ES-I3 (cell line): Measurements from ENCODE around the gene WFIKKN2.

Source experiments
- H3K36me3 ChIP-seq: 2 replicates; pipeline ENCODE4 v1.6.1; 2013; ENCODE audit warnings: mild to moderate bottlenecking, low read length, control low read depth, moderate library complexity; ENCODE audit not compliant: insufficient read depth
- H3K4me1 ChIP-seq: 2 replicates; pipeline ENCODE4 v1.6.1; 2013; ENCODE audit warnings: mild to moderate bottlenecking, control low read depth, low read length; ENCODE audit not compliant: insufficient read depth
- H3K9ac ChIP-seq: 2 replicates; pipeline ENCODE4 v1.6.1; 2013; ENCODE audit warnings: low read depth, mild to moderate bottlenecking, low read length, moderate library complexity
- H3K9me3 ChIP-seq: 2 replicates; pipeline ENCODE4 v1.6.1; 2013; ENCODE audit warnings: mild to moderate bottlenecking, low read length, moderate library complexity; ENCODE audit not compliant: control insufficient read depth, insufficient read depth

The WFIKKN2 gene

DNA sequence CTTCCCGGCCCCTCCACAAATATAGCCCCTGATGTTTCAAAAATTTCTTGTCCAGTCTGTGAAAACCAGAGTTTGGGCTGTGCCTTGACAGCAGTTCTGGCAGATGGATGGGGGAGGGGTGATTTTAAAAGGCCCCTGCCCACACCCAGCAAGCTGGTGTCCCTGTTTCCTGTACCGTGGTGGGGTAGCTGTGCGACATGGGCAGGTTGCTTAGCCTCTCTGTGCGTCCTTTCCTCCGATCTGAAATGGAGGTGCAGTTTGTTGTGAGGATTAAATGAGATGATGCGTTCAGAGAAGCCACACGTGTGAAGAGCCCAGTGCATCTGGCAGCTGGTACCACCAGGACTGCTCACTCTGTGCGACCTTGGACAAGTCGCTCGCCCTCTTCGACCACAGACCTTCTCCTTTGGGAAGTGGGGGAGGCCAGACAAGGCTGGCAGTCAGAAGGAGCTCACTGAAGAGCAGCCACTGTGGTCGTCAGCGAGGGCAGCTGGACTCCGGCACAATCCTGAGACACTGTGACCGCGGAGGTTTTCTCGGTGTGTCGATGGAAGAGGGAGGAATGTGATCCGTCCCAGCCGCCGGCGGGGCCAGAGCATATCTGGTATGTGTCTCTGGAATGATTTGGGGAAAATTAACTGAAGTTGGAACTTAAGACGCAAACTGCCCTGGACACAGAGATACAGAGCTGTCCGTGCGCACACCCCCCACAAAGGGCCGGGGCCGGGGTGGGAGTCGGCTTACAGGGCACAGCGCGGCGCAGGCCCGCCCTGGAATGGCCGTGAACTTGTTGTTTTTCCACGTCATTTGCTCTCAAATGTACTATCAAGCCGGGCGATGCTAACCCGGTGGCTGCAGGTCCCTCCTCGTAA lies 721 bp upstream of the WFIKKN2 start:
- H3K9ac ChIP-seq = no peak overlapping the region
- no peaks in the 10 kb centered on the region for H3K9me3 ChIP-seq
- H3K36me3 ChIP-seq = no peaks in the 10 kb centered on the region
- H3K4me1 ChIP-seq = peaks cover 46% of the 10 kb centered on the region; the same call in 1 of the 2 replicates

DNA sequence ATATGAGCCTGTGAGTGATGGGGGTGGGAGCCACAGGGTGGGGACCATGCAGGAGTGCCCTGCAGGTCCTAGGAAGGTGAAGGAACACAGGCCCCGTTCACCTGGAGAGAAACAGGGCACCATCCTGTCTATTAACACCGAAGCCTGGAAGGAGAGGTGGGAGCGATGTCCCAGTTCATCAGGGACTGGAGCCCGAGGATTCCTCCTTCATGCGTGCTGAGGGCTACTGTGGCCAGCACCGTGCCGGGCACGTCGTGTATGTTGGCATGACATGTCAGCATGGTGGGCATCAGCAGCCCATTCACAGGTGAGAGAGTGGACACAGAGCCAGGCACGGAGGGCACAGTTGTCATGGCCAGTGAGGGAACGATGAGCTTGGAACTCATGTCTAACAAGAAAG lies 1.4 kb downstream of the WFIKKN2 start:
- Histone ChIP-seq H3K4me1 (peaks cover 35% of the 10 kb centered on the region; the same call in 1 of the 2 replicates), H3K36me3 (no peaks in the 10 kb centered on the region), H3K9ac (no peak overlapping the region), H3K9me3 (no peaks in the 10 kb centered on the region)

DNA sequence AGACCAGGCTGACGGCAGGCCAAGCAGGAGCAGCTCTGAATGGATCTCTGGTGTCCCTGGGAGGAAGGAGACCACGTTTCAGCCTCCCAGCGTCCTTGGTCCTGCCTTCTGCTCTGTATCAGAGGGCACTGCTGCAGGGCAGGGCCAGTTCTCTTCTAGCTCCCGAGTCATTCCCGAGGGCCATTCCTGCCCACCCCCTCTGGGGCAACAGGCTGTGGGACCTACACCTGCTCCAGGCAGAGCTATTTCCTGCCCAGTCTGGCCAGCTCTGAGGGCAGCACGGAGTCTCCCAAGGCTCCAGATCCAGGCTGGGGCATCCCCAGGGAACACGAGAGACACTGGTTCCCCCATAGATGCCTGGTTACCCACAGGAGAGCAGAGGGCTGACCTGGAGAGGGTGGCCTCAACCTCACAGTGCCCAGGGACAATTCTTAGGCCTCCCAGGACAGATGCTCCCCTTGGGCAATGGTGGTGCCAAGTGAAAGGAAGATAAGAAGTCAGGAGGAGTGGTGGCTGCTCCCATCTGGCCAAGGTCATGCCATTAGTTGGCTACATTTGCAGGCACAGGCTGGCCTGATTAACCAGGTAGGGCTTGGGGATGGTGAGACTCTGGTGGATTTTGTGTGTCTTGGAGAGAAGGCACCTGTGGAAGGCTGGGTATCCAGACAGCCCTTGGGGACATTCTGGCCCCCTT lies 2.0 kb downstream of the WFIKKN2 start:
- H3K9me3 ChIP-seq = no peaks in the 10 kb centered on the region
- H3K4me1 ChIP-seq = peaks cover 33% of the 10 kb centered on the region; the same call in 1 of the 2 replicates
- H3K36me3 ChIP-seq = no peaks in the 10 kb centered on the region
- no peak overlapping the region for H3K9ac ChIP-seq

DNA sequence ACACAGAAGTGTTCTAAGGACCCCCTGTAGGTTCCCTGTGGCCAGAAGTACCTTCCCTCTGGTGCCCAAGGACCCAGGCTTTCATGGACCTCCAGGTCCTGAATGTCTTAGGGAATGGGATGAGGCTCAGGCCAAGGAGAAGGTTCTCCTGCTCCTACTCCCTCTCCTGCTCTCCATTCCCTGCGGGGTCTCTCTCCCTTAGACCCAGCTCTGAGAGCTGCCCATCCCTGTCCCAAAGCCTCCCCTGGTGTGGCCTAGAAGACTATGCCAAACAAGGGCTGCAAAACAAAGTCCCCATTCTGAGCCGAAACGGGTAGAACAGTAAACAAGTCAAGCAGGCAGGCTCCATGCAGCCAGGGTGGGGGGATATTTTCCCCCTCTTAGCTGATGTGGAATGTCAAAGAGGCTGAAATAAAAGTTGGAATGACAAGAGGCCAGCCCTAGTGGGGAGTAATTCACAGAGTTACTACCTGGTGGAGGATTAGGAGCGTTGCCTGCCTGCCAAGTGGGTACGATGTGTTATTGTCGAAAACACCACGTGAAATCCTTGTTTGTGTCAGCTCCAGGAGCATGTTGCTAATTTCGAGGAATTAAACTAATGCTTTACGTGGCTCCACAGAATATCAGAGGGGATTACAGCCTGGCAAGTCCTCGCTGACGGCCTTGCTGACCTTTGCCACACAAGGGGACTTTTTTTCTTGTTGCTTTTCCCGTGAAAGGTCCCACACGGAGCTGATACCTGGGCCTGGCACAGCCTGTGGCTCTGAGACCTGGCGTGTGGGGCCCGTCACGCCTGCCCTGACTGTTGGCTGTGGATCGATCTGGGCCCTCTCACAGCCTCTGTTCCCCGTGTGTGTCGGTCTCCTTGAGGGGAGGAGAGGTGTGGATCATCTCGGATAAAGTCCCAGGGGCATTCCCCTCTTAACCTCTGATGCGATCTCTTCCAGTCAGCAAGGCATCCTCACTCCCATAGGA lies 2.9 kb downstream of the WFIKKN2 start:
- H3K4me1 ChIP-seq = peaks cover 29% of the 10 kb centered on the region; the same call in 1 of the 2 replicates
- no peak overlapping the region for H3K9ac ChIP-seq
- no peaks in the 10 kb centered on the region for H3K36me3 ChIP-seq
- H3K9me3 ChIP-seq = no peaks in the 10 kb centered on the region

DNA sequence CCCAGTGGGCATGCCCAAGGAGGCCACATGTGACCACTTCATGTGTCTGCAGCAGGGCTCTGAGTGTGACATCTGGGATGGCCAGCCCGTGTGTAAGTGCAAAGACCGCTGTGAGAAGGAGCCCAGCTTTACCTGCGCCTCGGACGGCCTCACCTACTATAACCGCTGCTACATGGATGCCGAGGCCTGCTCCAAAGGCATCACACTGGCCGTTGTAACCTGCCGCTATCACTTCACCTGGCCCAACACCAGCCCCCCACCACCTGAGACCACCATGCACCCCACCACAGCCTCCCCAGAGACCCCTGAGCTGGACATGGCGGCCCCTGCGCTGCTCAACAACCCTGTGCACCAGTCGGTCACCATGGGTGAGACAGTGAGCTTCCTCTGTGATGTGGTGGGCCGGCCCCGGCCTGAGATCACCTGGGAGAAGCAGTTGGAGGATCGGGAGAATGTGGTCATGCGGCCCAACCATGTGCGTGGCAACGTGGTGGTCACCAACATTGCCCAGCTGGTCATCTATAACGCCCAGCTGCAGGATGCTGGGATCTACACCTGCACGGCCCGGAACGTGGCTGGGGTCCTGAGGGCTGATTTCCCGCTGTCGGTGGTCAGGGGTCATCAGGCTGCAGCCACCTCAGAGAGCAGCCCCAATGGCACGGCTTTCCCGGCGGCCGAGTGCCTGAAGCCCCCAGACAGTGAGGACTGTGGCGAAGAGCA lies 4.4 kb downstream of the WFIKKN2 start:
- no peak overlapping the region for H3K9ac ChIP-seq
- H3K4me1 ChIP-seq = peaks cover 22% of the 10 kb centered on the region
- H3K36me3 ChIP-seq = no peaks in the 10 kb centered on the region
- H3K9me3 ChIP-seq = no peaks in the 10 kb centered on the region

DNA sequence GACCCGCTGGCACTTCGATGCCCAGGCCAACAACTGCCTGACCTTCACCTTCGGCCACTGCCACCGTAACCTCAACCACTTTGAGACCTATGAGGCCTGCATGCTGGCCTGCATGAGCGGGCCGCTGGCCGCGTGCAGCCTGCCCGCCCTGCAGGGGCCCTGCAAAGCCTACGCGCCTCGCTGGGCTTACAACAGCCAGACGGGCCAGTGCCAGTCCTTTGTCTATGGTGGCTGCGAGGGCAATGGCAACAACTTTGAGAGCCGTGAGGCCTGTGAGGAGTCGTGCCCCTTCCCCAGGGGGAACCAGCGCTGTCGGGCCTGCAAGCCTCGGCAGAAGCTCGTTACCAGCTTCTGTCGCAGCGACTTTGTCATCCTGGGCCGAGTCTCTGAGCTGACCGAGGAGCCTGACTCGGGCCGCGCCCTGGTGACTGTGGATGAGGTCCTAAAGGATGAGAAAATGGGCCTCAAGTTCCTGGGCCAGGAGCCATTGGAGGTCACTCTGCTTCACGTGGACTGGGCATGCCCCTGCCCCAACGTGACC lies 5.0 kb downstream of the WFIKKN2 start:
- Histone ChIP-seq H3K36me3 (no peaks in the 10 kb centered on the region), H3K4me1 (peaks cover 20% of the 10 kb centered on the region), H3K9me3 (no peaks in the 10 kb centered on the region), H3K9ac (no peak overlapping the region)

DNA sequence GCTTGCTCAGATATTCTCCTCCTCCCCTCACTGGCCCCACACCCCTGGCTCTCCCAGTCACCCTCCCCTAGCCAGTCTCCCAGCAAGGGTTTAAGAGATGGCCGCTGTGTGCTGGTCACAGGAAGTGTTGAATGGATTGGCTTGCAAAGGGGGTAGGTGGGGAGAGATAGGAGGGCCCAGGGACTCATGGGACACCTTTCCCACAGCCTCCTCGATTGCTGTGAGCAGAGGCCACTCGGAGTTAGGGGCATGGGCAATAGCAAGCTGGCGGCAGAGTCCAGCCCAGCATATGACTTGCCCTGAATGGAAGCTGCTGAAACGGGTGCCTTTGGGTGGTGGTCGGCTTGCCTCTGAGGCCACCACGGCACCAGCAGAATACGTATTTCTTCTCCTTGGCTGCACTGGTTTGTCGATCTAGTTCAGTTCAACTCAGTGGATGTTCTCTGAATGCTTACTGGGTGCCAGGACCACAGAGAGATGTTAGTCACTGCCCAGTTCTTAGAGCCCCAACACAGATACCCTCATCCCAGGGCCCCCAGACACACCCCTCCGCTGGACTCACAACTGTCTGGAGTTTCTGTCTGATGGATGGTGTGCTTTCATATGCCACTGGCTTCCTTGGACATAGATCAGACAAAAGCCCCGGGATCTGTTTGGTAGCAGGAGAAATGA lies 6.0 kb downstream of the WFIKKN2 start:
- no peaks in the 10 kb centered on the region for H3K9me3 ChIP-seq
- H3K4me1 ChIP-seq = peaks cover 22% of the 10 kb centered on the region
- H3K36me3 ChIP-seq = no peaks in the 10 kb centered on the region
- H3K9ac ChIP-seq = no peak overlapping the region

DNA sequence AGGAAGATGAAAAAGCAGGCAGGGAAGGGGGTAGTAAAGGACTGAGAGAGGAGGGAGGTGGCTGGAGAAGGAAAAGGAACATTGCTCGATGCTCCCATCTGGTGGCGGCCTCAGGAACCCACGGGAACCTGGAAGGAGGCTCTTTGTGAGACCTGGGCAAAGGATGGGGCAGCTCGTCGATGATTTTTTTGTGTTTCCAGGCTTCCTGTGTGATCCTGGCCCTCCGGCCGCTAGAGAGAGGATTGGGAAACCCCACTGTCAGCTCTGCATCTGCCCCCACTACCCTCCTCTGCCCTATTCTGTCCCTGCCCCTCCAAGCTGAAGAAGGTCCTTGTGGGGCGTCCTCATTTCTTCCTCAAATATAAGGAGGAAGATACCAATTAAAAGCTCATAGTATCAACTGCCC lies 6.6 kb downstream of the WFIKKN2 start:
- Histone ChIP-seq H3K4me1 (peaks cover 22% of the 10 kb centered on the region), H3K9me3 (no peaks in the 10 kb centered on the region), H3K9ac (no peak overlapping the region), H3K36me3 (no peaks in the 10 kb centered on the region)

DNA sequence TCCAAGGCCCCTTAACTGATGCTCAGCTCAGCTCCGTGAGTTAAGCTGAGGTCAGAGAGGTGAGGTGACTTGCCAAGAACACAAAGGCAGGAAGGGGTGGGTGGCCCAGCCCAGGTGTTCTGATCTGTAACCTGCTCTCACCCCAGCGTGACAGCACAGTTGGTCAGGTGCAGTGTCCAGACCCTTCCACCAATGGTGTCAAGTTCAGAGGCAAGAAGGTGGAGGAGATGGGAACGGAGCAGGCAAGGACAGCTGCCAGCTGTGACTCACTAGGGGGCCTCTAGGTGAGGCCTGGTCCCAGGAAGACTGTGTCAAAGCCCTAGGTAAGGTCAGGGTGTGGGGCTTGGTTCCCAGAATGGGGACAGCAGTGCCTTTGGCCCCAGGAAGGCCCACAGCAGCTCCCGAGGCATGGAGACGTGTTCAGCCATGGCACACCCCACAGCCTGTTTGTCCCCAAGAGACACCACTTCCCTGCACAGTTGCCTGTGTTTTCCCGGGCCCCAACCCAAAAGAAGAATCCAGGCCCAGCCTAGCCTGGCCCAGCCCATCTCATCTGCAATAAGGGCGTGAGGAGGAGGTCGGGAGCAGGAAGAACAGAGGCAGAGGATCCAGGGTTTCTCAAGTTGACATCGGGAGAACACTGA lies 7.2 kb downstream of the WFIKKN2 start:
- H3K9ac ChIP-seq = no peak overlapping the region
- no peaks in the 10 kb centered on the region for H3K36me3 ChIP-seq
- H3K4me1 ChIP-seq = peaks cover 22% of the 10 kb centered on the region
- no peaks in the 10 kb centered on the region for H3K9me3 ChIP-seq

DNA sequence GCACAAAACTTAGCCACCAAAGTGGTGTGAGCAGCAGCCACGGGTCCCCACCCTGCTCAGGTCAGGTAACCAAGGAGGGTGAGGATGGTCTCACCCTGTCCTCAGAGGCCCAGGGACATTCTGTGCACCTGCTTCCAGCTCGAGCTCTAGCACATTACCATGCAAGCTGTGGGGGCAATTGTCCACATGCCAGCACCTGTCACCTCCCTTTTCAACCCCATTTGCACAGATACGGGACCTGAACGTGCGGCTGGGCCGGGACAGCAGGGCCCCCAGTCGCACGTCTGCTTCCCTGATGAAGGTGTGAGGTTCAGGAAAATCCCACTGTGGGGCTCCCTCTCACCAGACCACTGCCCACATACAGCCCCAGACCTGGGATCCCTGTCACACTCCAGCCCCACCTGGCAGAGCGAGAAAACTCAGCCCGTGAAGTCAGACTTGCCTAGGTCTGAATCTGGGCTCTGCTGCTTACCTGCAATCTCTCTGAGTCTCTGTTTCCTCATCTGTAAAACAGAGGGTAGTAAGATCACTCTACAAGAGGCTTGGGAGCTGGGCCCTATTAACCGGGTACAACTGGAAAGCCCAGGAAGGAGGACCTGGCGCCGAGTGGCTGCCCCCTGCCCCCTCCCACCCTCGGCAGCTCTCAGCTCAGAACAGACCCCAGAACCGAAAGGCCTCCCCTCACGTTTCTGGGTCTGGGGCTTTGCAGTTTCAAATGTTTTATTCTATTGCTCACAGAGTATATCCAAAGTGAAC lies 7.9 kb downstream of the WFIKKN2 start:
- Histone ChIP-seq H3K9me3 (no peaks in the 10 kb centered on the region), H3K36me3 (no peaks in the 10 kb centered on the region), H3K9ac (no peak overlapping the region), H3K4me1 (peaks cover 22% of the 10 kb centered on the region)

DNA sequence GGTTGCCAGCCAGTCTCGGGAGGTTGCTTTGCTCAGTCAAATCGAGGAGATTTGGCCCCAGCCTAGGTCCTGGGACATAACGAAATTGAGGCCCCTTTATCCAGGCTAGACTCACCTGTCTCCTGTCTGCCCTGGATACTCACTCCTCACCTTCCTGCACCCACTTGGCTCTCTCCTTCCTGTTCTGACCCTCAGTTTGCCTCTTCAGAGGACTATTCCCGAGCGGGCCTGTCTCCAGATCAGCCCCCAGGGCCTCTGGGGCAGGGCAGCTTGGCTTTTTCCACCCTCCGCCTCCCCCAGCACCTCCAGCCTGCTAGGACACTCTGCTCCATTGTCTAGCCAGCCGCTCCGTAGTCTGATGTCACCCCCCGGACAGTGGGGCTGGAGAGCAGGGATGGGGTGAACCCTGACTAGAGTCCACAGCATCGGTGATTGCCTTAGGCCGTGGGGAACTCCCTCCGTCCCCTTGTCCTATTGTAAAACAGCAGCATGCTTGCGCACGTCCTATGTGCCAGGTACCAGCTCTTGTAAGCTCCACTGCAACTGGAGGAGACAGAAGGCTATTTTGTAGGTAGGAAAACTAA lies 8.8 kb downstream of the WFIKKN2 start:
- Histone ChIP-seq H3K4me1 (peaks cover 22% of the 10 kb centered on the region), H3K9me3 (no peaks in the 10 kb centered on the region), H3K9ac (no peak overlapping the region), H3K36me3 (no peaks in the 10 kb centered on the region)
